GM21381 (cell line): ENCODE results near the gene BRMS1L.
"Not testable (repeated sequence)": the region's sequence is repeated elsewhere in the genome, so short reads cannot be mapped to it uniquely, and the experiment has no call there.

Source experiments
- ATAC-seq: cut with Tn5 transposase; IDR thresholded peaks from one replicate; pipeline ENCODE4 v1.9.1; 2021; ENCODE audit warnings: mild to moderate bottlenecking, moderate library complexity; ENCODE audit not compliant: unreplicated experiment

Gene BRMS1L

DNA sequence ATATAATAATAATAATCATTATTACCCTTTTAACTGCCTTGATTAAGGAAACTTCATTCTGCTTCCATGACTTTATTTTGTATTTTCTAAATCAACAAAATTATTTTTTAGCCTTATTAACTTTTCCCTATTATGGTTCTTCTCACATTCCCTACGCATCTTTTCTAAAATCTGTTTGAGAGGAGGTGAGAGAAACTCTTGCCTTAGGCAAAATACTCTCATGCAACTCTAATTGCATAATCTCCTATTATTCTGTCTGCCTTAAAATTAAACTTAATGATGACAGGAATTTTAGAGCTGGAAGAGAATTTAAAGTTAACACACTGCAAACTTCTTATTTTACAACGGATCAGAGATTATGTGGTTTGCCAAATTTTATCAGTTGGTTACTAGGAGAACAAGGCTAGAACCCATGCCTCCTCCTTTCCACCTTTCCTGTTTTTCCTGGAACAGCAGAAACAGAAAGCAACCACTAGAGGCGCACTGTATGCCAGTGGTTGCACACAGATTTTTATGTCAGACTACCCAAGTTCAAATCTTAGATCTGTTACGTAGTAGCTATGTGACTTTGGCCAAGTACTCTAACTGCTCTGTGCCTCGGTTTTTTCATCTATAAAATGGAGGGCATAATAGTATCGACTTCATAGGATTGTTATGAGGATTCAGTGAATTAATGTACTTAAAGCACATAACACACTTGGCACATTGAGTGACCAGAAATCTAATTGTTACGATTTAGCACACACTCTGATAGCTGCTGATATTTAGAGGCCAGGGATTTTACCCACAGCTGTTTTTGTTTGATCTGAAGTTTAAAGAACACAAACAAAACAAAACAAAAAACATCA, 4.3 kb upstream of the BRMS1L start:
- no peak for ATAC-seq

DNA sequence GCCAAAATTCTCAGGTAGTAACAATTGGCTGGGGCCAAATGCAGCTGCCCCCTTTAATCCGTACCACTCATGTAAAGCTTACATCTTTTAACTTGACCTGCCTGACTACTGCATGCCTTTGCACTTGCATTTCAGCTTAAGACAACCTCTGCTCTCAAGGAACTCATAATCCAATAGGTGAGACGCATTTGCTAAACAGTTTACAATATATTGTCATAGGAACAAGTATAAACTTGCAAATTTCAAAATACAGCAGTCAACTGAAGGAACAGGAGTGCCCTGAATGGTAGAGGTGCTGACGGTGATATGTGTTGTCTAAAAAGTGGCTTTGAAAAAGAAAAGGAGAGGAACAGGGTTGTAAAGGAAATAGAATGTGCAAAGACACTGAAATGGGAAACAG, 3.6 kb upstream of the BRMS1L start:
- no peak for ATAC-seq

DNA sequence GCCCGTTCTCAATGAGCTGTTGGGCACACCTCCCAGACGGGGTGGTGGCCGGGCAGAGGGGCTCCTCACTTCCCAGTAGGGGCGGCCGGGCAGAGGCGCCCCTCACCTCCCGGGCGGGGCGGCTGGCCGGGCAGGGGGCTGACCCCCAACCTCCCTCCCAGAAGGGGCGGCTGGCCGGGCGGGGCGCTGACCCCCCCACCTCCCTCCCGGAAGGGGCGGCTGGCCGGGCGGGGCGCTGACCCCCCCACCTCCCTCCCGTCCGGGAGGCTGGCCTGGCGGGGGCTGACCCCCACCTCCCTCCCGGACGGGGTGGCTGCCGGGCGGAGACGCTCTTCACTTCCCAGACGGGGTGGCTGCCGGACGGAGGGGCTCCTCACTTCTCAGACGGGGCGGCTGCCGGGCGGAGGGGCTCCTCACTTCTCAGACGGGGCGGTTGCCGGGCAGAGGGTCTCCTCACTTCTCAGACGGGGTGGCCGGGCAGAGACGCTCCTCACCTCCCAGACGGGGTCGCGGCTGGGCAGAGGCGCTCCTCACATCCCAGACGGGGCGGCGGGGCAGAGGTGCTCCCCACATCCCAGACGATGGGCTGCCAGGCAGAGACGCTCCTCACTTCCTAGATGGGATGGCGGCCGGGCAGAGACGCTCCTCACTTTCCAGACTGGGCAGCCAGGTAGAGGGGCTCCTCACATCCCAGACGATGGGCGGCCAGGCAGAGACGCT, 1.5 kb upstream of the BRMS1L start:
- ATAC-seq, result not testable (repeated sequence)

DNA sequence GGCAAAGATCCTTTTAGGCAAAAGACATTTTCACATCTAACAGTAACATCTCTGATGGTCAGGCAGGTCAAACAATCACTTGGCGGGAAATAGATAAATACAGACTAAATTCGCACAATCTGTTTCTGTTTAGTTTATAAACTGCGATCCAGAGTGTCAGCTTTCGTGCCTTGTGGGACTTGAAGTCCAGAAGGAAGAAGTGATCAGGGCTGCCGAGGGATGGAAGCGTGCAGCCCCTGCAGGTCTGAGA, 245 bp upstream of the BRMS1L start:
- ATAC-seq, result no peak

DNA sequence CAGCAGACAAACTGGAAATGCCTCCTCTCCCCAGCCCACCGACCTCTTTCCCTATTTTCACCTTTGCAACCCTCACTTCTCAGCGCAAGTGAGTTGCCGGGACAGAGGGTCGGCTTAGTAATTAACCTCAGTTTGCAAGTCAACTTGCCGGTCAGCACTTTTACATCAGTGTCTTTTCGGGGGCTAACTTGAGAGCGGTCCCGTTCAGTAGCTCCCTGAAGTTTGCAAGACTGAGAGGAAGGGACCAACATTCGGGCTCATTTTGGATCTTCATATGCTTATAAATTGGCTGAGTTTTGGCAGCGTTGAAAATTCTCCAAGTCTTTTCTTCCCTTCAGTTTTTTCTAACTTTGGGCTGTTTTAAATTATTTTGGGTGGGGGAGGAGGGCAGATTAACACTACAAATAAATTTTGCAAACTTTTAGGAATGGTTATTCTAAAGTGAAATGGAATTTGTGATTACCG, 846 bp downstream of the BRMS1L start:
- no peak for ATAC-seq

DNA sequence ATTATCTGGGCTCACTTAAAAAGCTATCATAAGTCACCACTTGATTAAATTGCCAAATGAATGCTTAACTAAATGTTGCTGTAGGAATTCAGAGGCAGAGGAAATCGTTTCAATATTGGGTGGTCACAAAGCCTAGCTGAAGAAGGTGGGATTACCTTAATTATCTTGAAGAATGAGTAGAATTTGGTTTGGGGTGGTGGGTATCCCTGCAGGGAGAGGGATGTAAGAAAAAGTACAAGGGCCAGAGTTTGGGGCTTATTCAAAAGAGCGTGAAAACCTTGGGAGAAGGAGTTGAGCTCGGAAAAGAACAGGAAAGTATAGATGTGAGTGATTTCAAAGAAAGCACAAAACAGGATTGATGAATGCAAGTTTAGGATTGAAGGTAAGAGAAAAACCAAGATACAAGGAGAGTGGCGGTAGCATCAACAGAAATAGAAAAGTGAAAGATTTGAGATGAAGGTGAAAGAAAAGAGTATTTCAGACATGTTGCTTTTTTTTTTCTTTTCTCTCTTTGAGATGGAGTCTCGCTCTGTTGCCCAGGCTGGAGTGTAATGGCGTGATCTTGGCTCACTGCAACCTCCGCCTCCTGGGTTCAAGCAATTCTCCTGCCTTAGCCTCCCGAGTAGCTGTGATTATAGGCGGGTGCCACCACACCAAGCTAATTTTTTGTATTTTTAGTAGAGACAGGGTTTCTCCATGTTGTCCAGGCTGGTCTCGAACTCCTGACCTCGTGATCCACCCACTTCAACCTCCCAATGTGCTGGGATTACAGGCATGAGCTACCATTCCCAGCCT, 1.7 kb downstream of the BRMS1L start:
- ATAC-seq, result no peak

DNA sequence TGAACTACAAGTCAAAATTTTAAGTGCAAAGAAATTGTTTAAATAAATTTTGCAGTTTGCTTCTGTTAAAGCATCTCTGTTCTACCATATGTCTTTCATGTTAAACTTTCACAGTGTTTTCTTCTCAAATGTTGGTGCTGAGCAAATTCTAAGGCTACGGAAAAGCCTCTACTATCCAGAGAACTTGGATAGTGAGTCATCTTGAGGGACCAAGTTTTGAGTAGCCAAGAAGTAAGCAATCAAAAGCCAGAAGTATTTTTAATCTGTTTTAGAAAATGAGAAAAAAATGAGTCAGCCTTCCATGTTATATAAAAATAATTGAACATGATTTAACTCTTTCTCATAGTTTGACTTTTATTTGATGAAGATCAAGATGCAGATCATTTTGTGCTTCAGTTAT, 3.3 kb downstream of the BRMS1L start:
- no peak for ATAC-seq

DNA sequence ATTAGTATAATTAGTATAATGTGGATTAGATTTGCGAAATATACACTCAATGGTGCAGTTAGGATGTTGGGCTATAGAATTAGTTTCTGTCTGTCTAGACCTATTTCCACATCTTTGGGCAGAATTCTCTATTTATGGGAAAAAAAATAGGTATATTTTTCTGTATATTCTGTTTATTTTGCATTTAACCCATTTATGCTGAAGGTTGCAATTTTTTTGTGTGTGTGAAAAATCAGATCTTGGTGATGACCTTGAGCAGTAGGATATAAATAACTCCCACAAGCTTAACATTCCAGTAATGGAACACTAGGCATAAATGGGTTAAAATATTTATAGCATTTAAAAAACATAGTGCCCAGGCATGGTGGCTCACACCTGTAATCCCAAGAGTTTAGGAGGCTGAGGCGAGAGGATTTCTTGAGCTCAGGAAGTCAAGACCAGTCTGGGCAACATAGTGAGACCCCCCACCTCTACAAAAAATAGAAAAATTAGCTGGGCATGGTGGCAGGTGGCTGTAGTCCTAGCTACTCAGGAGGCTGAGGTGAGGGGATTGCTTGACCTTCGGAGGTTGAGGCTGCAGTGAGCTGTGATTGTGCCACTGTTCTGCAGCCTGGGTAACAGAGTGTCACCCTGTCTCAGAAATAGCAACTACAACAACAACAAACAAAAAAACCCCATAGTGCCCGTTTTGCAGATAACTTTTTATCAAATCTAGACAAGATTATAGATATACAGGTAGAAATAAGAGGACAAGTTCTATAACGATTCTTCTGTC, 9.3 kb downstream of the BRMS1L start:
- ATAC-seq, result no peak

DNA sequence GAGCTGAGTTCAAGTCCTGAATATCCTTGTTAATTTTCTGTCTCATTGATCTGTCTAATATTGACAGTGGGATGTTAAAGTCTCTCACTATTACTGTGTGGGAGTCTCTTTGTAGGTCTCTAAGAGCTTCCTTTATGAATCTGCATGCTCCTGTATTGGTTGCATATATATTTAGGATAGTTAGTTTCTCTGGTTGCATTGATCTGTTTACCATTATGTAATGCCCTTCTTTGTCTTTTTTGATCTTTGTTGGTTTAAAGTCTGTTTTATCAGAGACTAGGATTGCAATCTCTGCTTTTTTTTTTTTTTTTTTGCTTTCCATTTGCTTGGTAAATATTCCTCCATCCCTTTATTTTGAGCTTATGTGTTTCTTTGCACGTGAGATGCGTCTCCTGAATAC, 15.6 kb downstream of the BRMS1L start:
- not testable (repeated sequence) for ATAC-seq

DNA sequence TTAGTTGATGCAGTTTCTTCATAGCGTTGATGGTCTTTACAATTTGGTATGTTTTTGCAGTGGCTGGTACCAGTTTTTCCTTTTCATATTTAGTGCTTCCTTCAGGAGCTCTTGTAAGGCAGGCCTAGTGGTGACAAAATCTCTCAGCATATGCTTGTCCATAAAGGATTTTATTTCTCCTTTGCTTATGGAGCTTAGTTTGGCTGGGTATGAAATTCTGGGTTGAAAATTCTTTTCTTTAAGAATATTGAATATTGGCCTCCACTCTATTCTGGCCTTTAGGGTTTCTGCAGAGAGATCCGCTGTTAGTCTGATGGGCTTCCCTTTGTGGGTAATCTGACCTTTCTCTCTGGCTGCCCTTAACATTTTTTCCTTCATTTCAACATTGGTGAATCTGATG, 16.1 kb downstream of the BRMS1L start:
- not testable (repeated sequence) for ATAC-seq

DNA sequence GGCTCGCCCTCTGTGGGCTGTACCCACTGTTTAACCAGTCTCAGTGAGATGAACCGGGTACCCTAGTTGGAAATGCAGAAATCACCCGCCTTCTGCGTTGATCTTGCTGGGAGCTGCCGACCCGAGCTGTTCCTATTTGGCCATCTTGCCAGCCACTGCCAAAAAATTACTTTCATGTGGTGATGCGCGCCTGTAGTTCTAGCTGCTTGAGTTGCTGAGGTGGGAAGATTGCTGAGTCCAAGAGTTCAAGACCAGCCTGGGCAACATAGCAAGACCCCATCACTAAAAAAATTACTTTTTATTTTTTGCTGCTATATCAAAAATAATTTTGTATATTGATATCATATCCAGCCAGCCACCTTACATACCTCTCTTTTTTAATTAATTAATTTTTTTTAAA, 18.4 kb downstream of the BRMS1L start:
- ATAC-seq, result no peak

DNA sequence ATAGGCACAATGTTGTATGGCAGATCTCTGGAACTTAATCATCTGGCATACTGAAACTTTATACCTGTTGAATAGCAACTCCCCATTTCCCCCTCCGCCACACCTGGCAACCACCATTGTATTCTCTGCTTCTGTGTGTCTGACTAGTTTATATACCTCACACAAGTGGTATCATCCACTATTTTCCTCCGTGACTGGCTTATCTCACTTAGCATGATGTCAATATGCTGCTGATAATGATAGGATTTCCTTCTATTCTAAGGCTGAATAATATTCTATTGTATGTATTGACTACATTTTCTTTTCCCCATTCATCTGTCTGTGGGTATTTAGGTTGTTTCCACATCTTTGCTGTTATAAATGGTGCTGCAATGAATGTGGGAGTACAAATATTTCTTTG, 21.5 kb downstream of the BRMS1L start:
- ATAC-seq, result no peak

DNA sequence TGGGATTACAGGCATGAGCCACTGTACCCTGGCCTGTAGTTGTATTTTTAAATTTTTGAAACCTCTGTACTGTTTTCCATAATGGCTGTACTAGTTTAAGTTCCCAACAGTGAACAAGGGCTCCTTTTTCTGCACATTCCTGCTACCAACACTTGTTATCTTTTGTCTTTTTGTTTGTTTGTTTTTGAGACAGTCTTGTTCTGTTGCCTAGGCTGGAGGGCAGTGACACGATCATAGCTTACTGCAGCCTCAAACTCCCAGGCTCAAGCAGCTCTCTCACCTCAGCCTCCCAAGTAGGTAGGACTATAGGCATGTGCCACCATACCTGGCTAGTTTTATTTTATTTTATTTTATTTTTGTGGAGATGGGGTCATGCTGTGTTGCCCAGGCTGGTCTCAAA, 23.0 kb downstream of the BRMS1L start:
- ATAC-seq, result no peak

DNA sequence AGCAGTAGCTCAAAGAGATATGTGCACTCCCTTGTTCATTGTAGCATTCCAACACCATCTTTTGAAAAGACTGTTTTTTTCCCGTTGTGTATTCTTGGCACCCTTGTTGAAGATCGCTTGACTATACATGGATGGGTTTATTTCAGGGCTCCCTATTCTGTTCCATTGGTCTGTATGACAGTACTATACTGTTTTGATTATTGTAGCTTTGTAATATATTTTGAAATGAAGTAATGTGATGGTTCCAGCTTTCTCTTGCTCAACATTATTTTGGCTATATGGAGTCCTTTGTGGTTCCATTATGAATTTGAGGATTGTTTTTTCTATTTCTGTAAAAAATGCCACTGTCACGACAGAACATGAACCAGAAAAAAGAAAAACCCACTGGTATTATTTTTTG, 25.7 kb downstream of the BRMS1L start:
- no peak for ATAC-seq

DNA sequence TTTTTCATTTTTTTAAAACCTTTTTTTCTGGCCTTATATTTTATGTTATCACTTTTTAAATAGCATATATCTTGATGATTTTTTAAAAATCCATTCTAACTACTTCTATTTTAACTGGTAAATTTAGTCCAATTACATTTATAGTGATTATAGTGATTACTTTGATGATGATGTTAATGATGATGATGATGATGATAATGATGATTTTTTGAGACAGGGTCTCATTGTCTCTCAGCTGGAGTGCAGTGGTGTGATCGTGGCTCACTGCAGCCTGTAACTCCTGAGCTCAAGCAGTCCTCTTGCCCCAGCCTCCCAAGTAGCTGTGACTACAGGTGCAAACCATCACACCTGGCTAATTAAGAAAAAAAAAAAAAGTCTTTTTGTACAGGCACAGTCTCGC, 27.1 kb downstream of the BRMS1L start:
- no peak for ATAC-seq

DNA sequence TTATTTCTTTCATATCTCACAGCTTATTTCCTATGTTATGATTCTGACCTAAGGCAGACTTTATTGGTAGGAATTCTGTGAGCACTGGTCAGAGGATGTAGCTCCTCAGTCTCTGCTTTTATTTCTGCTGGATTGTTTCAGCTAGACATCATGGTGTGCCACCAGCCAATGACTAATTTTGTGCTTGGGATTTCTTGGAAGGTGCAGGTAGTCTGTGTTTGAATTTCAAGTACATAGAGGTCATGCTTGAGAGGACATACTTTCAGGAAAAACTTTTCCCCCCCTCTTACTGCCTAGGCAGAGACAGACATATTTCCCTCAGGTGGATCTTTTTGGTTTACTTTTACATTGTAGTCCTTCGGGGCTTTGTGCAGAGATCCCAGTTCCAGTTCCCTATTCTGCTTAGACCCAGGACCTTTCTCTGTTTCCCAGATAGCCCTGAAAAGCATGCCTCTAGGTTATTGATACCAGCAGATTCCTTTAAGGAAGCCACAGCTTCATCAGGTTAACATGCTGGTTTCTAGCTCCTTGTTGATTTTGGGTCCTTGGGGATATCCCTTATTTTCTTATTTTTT, 28.6 kb downstream of the BRMS1L start:
- ATAC-seq, result no peak

DNA sequence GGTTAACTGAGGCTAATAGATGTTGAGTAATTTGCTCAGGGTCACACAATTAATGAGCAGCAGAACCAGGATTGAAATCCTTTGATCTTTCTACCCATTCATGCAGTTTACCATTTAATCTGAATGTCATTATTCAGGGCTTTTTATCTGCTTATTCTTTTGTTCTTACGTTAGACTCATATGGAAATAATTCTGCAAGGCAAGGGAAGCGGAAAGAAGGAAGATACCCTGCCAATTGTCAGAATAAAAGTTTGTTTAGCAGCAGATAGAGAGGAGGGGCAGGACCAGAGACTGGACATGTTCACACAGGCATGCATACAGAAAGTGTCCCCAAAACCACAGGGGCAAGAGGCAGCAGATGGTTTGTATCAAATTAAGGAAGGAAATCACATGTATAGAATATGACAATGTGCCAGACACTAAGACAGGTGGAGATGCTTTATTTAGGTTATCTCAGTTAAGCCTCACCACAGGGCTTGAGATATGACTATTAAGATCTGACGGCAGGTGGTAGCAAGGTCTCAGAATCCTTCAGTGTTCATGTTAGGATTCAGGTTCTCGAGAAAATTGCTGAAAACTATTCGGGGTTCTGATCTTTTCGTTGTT, 29.8 kb downstream of the BRMS1L start:
- ATAC-seq, result peak; percentile 96

DNA sequence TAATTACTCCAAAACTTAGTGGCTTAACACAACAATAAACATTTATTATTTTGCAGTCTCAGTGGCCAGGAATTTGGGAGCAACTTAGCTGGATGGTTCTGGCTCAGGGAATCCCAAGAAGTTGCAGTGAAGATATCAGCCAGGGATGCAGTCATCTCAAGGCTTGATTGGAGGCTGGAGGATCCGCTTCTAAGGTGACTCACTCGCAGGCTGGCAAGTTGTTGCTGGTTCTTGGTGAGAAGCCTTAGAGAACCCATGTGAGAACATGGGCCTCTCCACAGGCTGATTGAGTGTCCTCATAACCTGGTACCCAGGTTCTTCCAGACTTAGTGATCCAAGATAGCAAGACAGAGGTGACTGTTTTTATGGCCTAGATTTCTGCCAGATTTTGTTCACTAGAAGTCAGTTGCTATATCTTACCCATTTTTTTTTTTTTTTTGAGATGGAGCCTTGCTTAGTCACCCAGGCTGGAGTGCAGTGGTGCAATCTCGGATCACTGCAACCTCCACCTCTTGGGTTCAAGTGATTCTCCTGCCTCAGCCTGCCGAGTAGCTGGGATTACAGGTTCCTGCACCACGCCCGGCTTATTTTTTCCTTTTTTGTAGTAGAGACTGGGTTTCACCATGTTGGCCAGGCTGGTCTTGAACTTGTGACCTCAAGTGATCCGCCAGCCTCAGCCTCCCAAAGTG, 32.5 kb downstream of the BRMS1L start:
- no peak for ATAC-seq

DNA sequence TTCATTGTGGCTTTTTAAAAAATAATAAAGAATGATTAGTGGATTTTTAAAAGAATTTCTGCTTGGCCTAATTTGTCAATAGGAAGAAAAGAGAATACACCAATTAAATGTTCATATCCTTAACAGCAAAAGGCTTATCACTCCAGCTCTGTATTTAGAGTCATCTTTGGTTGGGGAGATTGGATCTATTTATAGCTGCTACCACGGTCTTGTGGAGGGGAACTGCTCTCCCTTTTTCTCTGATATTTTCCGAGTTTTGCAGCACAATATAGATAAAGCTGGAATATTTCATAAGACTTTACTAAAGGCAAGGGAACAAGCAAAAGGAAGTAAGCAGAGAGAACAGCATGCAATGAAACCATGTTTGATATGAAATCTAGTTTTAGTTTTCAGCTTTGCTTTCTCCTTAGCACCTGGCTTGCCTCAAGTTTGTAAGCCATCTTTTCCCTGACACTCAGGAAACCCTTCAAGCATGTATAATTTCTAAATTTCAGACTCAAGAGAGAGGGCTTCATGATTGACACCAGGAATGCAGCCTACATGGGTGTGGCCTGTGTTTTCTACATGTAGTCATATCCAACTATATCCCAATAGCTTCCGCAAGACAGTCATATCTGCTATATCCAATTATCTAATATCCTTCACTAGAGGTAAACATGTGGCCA, 35.2 kb downstream of the BRMS1L start:
- peak; percentile 72 for ATAC-seq
